Inflammatory macrophage treated with lipopolysaccharide for 4 hours (primary cell): ENCODE measurements around the gene PATJ.
"Not testable (repeated sequence)": the region's sequence is repeated elsewhere in the genome, so short reads cannot be mapped to it uniquely, and the experiment has no call there.

Experiments used
- DNase-seq: peaks from one replicate; pipeline ENCODE4 v3.0.0-alpha.2; 2020

PATJ gene

DNA sequence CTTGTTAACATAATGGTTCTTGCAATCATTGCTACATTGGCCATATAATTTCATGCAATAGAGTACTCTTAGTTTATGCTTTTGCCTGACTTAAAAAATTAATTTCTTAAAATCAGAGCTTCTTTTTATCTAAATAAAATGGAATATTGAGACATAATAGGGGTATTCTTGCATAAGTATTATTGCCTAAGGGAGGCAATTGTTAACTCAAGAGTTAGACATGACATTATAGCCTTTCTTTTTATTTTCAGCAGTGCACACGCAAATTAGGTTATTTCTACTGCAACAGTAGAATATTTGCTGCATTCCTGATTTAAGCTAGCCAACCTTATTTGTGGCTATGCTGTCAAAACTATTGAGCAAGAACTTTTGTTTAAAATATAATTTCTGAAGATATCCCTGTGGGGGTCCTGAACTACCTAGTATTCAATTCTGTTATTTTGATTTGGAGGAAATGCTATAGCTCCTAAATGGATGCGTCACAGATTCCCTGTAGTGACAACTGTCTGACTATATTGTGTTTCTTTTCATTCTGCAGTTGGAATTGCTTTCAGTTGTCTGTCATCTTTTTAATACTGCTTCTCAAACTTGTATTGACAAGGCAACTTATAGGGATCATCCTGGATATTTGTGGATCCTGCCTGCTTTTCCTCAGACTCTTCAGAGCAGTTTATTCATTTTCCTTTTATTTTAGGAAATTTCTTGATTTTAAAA lies 211.0 kb downstream of the PATJ start:
- DNase-seq = no peak

DNA sequence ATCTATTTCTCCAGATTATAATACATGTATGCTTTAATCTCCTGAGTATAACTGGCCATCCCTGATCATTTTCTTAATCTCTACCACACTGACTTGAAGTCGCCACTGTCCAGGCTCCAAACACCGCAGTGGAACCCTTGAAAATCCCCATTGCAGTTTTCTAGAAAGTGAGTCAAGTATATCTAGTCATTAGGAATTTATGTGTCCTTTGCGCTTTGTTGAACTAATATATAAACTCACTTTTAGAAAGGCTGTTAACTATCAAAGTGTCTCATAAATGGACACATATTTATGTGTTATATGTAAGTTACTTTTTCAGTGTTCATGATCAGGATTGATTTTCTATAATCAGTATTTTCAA lies 211.5 kb downstream of the PATJ start:
- DNase-seq = no peak

DNA sequence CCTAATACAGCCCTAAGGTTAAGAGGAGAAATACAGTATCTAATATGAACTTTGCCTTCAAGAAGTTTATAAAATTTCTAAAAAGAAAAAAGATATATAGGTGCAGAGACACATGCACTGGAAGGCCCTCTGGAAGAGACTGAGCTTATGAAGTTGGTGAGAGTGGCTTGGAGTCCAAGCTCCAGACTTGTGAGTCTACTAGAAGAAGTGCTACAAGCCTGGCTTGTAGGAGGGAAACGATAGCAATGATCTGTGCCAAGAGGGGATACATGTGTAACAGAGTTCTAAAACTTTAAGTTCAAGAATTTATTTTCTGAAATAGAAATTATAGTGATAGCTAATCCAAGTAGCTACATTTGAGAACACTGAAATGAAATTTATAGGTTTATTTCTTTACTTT lies 213.0 kb downstream of the PATJ start:
- no peak for DNase-seq

DNA sequence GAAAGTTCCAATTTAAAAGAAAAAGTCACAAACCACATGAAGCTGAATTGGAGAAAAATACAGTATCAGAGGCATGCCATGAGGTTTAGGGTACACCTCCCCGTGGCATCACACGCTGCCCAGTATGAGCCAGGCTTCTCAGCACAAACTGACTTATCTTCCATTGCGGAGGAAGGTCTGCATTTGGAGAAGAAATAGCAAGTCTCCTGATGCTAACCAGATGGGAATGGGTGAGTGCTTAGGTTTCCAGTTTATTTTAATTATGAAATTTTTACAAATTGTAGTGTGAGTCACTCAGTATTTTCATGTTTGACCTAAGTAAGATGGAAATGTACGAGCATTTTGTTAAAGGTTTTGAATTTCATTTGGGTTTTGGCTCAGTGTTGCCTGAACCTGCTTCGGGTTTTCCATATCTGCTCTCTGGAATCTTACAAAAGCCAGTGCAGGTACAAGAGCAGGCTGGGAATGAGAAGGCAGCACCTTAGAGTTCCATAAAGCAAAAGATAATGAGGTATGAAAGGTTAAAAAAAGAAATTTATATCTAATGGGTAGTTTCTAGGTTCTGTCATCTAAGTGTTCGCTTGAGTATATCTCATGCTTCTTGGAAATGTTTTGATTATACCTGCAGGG lies 213.9 kb downstream of the PATJ start:
- DNase-seq = no peak

DNA sequence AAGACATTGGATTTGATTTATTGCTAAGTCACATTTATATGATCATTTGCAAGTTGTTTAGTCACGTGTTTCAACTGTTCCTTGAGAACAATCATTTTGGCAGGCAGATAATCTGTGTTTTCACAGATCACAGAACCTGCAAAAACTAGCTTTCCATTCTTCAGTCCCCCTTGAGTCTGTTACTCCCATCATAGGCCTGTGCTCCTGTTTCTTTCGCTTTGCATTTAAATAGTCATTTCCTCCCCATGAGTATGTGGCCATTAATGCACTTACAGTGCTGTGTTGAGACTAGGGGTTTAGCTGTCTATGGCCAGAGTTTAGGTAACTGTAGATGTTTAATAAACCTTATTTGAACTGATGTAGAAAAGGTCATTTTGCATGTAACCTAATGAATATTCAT lies 214.5 kb downstream of the PATJ start:
- DNase-seq = no peak

DNA sequence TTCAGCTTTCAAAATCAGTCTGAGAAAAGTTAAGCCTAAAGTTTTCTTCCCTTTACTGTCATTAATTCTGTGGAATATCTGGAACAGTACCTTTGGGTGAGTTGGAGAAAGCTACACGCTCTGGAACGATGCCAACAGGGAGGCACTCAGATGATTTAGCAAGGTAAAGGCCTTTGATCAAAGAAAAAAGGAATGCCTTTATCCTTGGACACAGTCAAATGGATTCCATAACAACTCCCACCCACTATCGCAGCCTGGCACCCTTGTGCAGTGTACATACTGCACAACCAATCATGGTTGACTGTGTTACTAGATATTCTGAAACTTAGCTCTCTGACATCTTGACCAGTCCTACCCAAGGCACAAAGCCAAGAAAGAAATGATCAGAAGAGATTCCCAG lies 218.7 kb downstream of the PATJ start:
- no peak for DNase-seq

DNA sequence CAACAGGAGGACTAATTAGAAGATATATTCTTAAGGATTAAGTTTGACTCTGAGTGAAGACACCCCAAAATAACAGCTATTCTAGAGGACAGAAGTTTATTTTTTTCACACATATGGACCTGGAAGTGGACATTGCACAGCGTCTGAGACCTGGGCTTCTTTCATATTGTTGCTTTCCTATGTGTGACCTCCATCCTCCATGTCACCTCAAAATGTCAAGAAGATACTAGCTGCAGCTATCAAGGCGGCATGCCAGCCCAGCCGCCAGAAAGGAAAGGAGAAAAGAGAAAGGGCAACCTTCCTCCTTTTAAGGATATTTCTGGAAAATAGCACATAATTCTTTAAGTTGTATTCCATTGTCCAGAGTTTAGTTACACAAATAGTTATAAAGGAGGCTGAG lies 220.4 kb downstream of the PATJ start:
- no peak for DNase-seq

DNA sequence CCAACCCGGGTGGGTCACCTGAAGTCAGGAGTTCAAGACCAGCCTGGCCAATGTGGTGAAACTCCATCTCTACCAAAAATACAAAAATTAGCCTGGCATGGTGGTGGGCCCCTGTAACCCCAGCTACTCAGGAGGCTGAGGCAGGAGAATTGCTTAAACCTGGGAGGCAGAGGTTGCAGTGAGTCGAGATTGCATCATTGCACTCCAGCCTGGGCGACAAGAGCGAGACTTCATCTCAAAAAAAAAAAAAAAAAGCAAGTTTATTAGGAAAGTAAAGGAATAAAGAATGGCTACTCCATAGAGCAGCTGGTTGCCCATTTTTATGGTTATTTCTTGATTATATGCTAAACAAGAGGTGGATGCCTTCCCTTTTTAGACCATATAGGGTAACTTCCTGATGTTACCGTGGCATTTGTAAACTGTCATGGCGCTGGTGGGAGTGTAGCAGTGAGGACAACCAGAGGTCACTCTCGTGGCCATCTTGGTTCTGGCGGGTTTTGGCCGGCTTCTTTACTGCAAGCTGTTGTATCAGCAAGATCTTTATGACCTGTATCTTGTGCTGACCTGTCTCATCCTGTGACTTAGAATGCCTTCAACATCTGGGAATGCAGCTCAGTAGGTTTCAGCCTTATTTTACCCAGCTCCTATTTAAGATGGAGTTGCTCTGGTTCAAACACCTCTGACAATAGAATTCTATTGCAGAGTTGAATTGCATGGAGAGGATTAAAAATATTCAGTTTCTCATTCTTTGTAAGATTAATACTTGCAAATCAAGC lies 224.4 kb downstream of the PATJ start:
- DNase-seq = not testable (repeated sequence)

DNA sequence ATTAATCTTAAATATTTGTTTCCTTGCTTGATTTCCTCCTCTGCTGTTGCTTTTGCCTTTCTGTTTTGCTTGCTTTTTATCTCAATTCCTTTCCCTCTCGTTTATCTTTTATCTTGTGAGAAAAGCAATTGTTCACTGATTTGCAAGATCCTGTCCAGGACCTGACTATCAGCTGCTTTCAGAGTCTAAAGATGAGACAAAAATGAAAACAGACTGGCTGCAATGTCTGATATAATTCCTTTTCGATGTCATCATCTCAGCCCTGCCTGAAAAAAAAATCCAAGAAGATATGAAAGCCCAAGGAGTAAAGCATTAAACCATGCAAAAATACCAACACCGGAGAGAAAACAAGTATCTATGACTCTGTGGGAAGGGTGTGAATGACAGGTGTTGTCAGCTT lies 225.5 kb downstream of the PATJ start:
- DNase-seq = no peak

DNA sequence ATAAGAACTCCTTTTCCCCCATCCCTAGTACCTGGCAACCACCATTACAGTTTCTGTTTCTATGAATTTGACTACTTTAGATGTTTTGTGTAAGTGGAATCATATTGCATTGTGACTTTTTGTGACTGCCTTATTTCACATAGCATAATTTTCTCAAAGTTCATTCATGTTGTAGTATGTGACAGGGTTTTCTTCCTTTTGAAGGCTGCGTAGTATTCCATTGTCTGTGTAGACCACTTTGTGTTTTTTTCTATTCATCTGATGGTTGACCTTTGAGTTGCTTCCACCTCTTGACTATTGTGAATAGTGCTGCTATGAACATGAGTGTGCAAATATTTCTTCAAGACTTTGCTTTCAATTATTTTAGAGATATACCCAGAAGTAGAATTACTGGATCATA lies 226.6 kb downstream of the PATJ start:
- no peak for DNase-seq

DNA sequence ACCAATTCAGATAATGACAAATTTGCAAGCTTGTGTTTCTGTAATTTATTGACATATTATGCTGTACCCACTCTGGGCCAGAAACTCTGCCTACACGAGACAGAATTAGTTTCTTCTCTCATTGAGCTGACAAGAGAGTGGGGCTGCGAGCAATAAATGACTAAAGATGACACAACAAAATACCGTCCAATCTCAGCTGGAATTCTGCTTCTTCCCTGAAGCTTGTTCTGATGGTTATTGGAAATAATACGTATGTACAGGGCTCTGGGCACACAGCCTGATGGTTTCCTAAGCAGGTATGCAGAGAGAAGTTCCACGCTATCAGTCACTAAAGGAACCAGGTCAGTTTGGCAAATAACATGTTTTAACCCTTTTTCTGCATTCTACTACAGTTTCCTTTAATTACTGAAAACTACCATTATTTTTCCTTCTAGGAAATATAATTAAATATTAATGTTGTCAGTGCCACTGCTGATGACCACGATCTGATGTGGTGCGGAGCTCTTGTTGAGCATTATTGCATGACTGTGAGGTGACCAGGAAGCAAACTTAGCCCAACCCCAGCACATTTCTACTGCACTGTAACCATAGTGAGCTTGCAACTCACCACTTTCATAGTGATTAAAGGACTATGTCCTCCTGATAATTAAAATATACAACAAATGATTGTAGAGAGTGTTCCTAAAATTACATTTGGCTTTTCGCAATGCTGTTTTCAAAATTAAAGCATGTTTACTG lies 231.0 kb downstream of the PATJ start:
- DNase-seq = no peak

DNA sequence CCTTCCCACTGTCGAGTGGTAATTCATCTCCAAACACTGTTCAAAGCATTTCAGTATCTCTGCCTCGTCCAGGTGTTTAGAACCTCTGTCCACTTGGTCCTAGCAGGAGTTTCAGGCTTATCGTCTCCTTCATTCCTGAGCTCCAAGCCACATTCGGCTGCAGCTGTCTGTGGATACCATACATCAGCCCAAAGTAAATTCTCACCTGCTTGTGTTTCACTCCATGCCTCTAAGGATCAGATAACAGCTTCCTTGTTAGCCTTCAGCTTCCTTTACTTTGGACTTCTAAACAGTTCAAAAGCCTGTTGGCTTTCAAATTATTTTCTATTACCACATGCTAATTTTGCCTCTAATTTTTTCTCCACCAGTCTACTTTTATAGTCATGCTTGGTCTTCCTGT lies 233.4 kb downstream of the PATJ start:
- no peak for DNase-seq

DNA sequence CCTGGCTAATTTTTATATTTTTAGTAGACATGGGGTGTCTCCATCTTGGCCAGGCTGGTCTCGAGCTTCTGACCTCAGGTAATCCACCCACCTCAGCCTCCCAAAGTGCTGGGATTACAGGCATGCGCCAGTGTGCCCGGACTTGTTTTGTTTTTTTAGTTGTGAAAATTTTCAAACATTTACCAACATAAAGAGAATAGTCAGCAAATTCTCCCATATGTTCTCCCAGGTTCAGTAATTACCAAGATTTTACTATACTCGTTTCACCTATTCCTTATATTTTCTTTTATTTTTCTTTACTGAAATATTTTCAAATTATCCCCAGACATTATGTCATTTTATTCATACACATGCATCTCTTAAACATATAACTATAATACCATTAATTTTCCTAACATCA lies 234.3 kb downstream of the PATJ start:
- no peak for DNase-seq

DNA sequence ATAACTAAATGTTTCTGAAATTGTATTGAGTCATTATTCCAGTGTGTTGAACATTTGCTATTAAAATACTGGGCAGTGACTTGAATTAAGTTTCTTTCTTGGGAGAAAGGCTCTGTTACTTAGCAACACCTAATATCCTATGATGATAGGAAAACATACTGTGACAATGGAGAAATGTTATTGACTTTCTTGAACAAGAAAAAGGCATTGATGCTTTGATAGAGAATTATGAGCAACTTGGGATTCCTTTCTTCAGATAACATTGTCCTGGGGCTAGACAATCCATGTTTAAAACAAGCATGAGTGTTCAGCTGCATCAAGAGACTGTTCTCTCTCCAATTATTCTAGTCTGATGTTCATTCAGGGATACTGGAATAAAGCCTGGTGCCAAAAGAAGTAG lies 236.5 kb downstream of the PATJ start:
- DNase-seq = no peak

DNA sequence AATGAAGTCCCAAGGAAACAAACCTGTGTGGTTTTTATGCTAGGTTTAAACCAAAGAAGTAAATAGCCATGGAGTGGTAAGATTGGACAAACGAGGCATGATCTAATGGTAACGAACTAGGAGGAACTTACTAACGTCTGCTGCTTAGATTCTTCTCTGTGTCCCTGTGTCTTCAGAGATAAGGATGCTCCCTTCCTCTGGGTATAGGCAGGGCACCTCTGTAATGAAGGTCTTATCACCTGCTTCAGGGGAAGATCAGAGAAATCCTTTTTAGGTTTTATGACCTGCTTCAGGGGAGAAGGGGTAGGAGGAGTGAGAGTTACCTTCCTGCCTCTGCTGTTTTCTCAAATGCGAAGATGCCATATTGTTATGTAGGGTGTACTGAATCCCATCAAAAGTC lies 237.4 kb downstream of the PATJ start:
- no peak for DNase-seq

DNA sequence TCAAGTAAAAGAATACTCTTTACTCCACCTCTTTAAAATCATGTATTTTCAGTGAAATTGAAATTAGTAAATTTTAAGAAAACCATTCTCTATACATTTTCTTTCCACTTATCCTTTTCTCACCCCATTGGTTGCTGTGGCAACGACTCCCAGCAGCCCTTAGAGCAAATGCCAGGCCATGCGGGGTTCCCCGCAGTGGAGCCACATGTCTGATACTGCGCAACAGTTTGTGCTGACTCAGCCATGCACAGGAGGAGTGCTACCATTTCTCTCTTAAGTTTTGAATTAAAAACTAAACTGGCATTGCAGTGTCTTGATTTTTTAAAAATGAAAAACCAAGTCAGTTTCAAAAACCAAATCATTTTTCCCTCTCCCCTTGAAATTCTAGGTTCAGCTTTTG lies 238.3 kb downstream of the PATJ start:
- peak; percentile 26 for DNase-seq

DNA sequence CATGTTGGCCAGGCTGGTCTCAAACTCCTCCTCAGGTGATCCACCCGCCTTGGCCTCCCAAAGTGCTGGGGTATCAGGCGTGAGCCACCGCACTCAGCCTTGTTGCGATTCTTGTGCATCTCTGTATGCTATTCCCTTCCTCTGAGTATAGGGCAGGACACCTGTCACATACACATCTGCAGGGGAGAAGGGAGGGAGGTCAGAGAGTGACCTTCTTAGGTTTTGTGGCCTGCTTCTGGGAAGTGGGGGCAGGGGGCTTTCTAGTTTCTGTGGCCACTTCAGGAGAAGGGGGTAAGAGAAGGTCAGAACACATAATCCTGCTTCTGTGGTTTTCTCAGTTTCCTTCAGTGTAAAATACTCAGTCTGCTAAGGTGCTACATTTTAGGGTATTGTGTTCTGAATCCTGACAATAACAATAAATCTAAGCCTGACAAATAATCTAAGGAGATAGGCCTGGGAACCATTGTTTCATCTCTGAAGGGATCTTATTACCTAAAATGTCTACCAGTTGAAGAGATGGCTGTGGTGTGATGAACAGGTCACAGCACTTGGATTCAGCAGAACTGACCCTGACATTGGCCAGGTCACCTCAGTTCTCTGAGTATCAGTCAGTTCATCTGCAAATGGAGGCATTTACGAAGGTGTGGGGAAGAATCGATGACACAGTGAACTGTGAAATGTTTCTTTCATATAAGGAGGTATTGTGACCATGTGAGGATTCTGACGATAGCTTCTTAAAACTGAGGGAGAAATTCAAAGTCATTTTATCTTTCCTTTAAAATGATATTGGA lies 239.8 kb downstream of the PATJ start:
- no peak for DNase-seq

DNA sequence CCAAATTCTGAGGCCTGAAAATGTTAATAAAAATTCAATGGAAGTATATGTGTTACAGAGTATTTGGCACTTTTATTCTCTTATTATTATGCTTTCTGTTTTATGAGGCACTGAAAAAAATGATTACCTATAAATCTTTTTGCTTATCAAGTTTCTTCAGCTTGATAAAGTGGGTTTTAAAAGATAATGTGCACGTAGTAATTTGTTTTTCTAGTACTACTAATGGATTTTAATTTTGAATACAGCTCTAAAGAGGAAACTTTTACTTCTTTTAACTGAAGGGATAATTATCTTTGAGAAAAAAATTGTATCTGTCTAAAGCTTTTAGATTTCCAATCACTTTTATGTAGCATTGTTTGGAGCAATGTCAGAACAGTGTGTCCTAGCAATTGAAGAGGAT lies 241.0 kb downstream of the PATJ start:
- no peak for DNase-seq

DNA sequence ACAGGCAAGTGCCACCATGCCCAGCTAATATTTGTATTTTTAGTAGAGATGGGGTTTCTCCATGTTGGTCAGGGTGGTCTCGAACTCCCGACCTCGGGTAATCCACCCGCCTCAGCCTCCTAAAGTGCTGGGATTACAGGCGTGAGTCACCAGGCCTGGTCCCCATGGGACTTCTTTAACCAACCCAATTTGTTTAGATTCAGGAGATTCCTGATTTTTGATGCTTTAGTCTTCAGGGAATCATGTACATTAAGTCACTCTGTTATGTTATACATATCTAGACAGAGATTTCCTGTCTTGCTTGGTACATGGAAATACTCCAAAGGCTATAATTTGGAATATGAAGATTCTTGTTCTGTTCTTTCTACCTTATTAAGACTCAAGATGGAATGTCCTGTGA lies 250.0 kb downstream of the PATJ start:
- DNase-seq = no peak

DNA sequence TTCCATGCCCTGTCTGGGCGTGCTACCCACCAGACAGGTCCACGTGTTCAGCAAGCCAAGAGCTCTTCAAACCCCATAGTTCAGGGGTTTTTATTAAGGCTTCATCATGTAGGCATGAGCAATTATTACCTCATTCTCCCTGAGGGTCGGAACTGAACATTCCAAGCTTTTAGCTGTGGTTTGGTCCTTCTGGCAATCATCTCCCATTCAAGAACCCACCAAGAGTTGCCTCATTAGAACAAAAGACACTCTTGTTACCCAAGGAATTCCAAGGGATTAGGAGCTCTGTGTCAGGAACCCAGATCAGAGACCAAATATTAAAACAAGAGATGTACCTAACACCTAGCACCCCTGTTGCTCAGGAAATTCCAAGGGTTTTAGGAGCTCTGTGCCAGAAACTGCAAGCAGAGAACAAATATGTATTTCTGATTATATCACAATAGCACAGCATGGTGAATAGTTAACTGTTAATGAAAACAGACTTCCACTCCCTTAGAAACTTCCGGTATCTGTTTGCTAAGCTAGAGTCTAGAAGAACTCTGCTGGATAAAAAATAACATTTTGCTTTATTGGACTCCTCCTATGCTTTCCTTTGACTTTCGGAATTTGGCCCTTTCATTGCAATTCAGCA lies 251.2 kb downstream of the PATJ start:
- DNase-seq = no peak

DNA sequence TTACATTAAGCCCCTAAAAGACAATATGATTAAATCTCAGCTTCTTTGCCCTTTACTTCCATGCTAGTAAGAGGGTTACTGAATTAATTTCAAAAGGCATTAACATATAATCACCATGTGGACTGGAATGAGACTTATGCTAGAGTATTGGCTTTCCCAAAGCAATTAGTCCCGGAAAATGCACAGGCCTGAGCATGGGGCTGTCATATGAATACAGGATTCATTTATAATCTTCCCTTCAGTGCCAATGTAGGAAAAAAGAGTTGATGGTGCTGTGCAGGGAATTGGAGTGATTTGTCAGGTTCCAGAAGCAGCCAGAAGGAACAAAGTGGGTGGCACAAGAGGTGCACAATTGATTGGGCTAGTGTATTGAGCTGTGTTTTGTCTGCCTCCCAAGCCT lies 253.4 kb downstream of the PATJ start:
- DNase-seq = no peak

DNA sequence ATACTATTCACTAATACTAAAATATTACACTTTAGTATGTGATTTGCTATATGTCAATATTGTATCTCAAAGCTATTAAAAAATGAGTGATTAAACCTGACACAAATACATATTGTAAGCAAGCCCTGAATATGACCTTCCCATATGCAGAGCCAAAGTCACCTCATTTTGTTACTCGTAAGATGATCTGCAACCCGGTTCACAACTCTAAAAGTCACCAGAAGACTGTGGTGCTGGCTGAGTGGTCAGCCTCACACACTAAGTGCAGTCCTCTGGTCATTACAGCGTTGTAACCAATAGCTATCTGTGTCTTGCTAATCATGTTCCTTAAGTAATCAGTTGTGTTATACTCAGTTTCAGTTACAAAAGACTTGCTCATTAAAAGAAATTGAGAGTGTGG lies 254.8 kb downstream of the PATJ start:
- DNase-seq = no peak
